IPS DF 19.7 (cell line): Measurements from ENCODE around the gene AMPD1.
A peak's percentile ranks its signal among the peaks of the same experiment; 100 is the strongest.

ENCODE experiments used
- DNase-seq: peaks from one replicate; pipeline ENCODE4 v3.0.0-alpha.2; 2013; ENCODE audit warnings: low read depth, low spot score

Gene AMPD1

DNA sequence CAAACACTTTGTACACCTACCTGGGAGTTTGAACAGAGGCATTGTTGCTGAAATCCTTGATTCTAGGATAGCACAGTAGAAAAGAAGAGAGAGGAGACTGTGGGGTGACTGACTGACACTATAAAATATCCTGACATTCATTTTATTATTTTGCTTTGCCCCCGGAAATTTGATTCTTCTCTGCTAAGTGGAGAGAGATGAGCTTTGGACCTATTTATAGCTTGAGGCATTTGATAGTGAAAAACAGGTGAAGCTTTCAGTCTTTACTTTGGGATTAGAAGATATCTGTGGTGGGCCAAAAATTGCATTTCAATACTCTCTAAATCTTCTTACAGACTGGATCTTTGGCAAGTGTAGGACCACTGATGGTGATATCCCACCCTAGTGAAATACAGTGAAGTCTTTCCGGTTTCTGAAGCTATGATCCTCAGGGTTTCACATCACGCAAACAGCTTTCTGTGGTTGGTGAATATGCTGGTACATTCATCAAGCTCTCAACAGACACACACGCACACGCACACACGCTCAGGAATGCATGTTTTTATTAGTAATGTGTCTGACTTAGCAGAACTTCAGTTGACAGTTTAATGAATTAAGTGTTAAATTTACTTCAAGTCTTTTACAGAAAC lies at the start of gene AMPD1:
Gene AMPD1, minus strand, starts transcription at position 117 of the 629 bp plus-strand sequence. Its CDS starts 75 bp downstream, at position 42.
- no peak for DNase-seq

DNA sequence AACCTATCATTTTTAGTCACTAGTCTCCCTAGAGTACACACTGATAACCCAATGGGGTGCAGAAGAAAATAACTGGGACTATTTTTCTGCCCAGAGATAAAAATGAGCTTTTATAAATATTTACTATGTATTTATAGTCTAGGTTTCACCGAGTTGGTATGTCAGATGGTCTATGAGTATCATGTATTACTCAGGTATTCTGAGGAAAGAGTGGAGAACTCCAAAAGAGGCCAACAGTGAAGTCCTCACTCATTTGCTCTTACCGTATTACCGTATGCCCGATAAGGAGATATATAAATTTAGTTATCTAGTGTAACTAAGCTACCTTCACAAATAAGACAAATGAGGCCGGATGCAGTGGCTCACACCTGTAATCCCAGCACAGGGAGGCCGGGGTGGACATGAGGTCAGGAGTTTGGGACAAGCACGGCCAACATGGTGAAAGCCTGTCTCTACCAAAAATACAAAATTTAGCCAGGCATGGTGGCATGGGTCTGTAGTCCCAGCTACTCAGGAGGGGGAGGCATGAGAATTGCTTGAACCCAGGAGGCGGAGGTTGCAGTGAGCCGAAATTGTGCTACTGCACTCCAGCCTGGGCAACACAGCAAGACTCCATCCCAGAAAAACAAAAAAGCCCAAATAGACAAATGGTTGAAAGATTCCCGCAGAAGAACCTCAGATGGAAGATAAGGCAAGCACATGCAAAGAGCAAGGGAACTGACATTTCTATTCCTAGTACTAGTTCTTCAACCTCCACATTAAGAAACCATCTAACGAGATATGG lies 46.8 kb upstream of the AMPD1 start:
- DNase-seq, result no peak

DNA sequence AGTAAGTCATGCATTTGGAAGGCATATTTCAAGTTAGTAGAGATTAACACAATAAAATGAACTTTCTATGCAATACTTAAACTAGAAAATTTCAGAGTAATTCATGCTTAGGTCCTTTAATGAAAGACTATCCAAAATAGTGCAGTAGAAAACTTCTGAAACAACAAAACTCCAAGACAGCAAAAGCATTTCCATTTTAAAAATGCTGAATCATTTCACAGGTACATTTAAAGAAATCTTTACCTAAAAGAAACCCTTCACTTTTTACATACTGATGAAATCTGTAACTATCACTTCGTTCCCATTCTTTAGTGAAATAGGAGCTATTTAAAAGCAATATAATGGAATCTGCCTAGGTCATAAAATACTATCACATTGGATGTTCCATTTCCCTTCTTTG lies 45.0 kb upstream of the AMPD1 start:
- DNase-seq, result no peak

DNA sequence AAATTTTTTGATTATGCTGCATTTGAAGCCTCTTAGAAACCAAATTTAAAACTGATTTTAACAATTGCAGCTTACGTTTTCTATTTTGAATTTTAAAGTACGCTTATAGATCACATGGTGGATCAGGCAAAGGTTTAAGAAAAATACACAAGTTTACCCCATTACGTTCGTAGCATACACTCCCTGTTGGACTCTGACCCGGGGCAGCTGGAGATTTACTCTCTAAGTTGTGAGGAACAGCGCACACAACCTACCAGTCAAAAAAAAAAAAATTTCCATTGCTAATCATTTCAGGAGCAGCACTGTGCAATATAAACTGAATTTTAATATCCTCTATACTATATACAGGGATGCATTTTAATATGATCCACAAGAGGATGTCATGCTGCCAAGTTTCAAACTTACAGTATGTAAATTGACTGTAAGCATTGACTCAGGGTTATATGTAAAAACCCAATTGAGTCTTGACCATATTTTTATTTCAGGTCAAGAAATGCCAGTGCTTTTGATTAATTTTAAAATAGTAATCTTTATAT lies 42.0 kb upstream of the AMPD1 start:
- no peak for DNase-seq

DNA sequence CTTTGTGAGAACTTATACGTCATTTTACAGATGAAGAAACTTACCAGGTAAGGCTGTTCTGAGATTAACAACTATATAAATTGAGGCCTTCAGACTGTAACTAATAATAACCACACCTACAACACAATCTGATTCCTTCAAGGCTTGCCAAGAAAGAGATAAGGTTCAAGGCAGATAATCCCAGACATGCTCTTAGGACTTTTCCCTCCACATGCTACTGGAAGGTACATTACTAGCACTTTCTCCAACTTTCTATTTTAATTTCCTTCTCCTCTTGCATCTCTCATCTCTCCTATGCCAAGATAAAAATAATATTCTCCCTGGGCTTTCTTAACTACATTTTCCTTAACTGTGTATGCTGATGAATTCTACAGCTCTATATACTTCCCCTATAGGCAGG lies 40.1 kb upstream of the AMPD1 start:
- DNase-seq, result no peak

DNA sequence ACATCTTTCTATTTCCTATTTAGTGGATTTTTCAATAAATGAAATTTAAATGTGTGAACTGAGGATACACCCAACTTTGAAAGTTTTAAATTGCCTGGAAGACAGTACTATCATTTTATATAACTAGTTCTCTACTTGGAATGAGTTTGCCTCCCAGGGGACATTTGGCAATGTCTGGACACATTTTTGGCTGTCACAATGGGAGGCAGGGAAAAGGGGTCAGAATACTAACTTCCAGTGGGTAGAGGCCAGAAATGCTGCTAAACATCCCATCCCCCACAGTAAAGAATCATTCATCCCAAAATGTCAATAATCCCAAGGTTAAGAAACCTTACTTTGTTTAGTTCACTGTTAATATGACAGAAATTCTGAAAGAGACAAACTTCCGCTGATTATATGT lies 34.4 kb upstream of the AMPD1 start:
- DNase-seq, result no peak

DNA sequence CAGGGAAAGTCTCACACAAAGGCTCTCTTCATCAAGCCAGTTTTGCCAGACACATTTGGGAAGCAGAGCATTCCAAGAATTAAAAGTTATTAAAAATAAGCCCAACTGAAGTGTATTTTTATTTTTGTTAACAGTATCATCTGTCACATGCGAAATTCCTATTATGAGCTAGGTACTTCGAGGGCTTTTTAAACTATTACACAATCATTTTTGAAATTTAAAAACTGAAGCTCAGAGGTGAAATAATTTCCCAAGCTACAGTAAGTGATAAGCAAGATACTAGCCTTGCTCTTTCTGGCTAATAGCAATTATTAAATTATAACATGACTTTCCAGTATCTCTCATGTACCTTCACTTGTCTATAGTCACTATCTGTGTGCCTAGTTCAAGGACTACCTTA lies 33.2 kb upstream of the AMPD1 start:
- DNase-seq, result no peak

DNA sequence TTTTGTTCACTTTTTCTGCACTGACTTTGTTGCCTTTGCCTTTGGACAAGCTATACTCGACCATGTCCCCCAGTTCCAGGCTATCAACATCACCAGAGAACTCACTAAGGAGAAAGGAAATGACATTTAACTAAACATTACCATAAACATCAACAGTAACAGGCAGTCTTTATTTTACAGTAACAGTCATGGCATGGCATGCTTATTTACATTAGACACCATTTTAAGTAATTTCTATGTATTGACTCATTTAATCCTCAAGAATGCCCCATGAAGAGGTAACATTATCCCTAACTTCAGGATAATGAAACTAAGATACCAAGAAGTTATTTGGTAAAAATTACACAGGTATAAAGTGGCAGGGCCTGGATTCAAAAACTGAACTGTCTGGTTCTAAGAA lies 29.9 kb upstream of the AMPD1 start:
- no peak for DNase-seq

DNA sequence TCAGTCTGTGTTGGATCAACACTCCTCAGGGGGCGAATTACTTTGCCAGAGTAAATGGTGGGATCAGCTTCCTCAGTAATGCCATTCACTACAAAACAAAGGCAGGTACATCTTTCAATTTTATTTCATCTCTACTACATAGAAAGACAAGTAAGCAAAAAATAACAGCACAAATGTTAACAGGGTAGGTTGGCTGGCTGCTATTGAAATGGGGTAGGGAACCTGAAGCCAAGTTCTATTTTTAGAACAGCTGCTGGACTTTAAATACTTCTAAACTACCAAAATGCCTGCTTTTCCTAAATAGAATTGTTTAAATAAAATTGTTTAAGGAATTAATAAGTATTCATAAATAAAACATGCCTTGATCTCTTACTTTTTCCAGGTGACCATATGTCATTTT lies 28.6 kb upstream of the AMPD1 start:
- no peak for DNase-seq

DNA sequence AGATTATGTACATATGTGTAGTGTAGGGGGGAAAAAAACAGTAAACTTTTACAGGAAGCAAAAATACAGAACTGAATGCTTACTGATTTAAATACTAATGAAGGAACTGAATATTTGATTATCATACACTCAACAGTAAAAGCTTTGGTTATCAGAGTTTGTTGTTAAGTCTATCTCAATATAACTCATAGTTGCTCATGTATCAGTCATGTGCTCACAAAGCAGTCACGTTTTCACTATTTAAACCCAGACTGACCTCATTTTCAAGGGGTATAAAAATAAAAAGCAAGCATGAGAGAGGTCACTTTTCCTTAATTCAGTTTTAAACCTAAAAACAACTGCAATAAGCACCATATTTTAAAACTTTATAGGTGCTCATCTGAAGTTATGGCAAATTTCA lies 28.1 kb upstream of the AMPD1 start:
- DNase-seq, result no peak

DNA sequence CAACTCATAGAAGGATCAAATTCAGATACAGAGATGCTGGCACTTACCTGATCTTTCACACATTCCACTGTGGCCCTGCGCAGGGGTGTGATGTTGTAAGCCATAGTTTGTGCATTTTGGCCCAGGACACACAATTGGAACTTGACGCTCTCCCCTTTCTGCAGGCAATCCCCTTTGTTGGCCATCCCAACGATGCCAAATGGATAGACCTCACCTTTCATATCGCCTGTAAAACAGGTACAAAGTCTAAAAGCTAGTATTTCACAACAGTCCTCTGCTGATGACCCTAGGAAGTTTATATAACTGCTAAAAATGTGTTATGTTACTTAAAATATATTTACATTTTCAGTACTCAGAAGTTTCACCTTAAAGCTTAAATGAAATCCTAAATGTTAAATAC lies 25.1 kb upstream of the AMPD1 start:
- DNase-seq, result no peak

DNA sequence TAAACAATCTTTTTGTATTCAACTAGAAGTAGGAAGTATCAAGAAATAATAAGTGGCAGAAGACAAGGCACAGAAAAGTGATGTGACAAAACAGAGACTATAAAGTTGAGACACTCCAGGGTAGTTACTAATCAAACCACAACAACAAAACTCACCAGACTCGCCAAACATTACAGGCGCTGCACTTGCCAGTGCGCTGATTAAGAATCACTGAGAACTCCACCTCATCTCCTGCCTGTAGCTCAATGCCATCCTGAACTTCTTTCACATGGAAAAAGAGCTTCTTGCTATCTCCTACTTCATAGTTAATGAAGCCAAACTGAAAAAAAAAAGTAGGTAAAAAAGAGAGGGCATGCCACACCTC lies 24.1 kb upstream of the AMPD1 start:
- DNase-seq, result no peak

DNA sequence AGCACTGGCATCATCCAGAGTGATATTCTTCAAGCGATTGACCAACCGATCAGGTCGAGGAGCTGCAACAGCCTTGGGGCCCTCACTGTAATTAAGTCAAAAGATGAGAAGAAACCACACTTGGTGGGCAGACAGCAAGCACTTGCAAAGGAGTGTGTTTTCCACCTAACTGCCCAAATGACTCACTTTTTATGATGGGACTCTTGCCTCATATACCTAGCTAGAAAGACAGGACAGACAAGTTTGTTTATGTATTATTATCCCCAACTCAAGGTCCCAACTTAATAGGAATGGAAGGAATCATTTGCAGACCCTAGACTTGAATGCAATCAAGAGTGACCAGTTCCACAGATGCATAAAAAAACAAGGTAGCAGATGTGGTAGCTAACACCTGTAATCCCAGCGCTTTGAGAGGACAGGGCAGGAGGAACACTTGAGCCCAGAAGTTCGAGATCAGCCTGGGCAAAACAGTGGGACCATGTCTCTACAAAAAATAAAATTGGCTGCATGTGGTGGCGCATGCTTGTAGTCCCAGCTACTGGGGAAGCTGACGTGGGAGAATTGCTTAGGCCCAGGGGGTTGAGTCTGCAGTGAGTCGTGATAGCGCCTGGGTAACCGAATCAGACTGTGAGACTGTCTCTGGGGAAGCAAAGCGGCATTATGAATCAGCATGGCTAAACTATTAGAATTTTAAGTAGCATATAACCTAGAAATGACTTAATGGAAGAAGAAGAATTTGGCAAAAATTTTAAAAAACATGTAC lies 23.5 kb upstream of the AMPD1 start:
- DNase-seq, result no peak

DNA sequence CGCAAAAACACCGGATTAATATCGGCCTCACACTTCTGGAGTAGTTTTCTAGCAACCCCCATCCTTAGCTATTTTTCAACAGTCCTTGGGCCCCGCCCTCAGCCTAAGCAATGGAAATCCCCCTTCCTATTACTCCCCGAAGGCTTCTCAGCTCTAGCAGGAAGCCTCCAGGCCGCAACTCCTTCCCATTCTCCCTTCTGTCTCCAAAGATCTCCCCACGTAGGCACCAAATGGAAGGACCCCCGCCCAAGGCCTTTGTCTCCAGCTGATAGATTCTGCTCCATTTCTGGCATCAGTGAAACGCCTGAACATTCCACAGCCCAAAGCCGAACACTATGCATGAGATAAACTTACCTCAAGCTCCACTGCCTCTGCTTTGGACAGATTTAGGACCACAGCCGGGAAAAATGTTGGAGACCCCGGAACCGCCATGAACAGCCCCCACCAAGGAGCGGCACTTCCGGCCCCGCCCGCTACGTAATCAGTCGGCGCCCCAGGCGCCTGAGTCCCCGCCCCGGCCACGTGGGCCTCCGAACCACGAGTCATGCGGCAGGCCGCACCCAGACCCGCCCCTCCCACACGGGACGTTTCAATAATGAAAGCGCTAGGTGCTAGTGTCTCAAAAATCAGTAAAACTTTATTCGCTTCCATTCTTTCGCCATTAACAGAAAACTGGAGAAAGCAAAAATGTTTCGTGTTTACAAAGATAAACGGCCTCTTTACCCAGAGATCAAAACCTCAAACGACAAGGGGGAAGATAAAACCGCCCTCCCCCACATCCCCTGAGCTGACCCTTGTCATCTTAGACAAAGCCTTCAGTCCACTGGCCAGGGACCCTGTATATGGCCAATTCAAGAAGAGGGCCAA lies 21.2 kb upstream of the AMPD1 start, which contains the start of gene NRAS:
Gene NRAS, minus strand, starts transcription at position 468 of the 867 bp plus-strand sequence. CDS start 611 bp downstream, outside the sequence.
- peak; percentile 47 for DNase-seq

DNA sequence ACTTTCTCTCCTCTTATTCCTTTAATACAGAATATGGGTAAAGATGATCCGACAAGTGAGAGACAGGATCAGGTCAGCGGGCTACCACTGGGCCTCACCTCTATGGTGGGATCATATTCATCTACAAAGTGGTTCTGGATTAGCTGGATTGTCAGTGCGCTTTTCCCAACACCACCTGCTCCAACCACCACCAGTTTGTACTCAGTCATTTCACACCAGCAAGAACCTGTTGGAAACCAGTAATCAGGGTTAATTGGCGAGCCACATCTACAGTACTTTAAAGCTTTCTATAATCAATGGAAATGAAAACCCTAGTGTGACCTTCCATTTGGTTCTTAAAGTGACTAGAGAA lies 20.6 kb upstream of the AMPD1 start:
- DNase-seq, result no peak

DNA sequence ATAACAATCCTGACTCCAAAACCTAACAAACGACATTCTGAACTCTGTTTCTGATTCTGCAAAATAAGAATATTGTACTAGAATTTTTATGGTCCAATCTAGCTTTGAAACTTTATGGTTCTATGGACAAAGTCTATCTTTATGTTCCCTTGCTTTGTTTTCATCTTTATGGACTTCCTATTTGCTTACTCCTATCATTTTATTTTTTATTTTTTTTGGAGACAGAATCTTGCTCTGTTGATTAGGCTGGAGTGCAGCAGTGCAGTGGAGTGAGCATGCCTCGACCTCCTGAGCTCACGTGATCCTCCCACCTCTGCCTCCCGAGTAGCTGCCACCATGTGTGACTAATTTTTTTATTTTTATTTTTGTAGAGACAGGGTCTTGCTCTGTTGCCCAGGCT lies 17.6 kb upstream of the AMPD1 start:
- DNase-seq, result no peak

DNA sequence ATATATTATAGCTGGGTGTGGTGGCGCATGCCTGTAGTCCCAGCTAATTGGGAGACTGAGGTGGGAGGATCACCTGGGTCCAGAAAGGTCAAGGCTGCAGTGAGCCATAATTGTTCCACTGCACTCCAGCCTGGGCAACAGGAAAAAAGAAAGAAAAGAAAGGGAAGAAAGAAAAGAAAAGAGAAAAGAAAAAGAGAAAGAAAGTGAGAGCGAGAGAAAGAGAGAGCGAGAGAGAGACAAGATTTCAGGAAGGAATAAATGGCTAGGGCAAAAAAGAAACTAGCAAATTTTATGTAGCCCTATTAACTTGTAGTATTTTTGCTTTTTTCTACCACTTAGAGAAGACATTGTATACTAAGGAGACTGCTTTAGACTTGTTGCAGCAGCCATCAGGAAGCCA lies 15.0 kb upstream of the AMPD1 start:
- no peak for DNase-seq

DNA sequence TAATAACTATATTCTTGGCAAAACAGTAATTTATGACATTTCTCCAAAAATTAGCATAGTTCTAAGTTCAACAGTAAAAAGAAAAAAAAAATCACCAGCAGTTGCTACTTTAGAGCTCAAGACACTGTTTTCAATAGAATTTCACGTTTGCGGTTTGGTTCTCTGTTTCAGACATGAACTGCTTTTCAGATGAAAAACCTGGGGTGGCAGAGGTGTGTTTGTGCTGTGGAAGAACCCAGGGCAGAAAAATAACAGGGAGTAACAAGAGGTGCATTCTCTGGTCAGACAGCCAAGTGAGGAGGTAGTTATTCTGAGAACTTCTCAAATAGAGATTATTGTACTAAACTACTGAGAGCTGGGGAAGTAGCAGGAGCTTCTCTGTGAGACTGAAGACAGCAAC lies 12.3 kb upstream of the AMPD1 start:
- DNase-seq, result no peak

DNA sequence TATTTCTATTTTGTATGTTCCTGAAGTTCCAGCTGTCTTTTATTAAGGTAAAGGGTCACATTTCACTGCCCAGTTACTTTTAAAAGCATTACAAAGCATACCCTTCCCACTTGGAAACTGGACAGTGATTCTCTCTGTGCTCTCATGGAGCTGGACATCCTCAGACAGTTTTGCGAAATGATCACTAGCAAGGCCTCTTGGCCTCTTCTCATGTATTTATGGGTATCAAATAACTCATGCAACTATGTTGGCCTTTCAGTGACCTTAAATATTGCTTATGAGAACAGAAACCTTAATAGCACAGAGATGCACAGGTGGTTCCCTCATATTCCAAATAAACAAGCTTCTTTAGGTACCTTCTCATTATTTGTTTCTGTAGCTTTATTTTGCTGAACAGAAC lies 7.9 kb upstream of the AMPD1 start:
- DNase-seq, result no peak

DNA sequence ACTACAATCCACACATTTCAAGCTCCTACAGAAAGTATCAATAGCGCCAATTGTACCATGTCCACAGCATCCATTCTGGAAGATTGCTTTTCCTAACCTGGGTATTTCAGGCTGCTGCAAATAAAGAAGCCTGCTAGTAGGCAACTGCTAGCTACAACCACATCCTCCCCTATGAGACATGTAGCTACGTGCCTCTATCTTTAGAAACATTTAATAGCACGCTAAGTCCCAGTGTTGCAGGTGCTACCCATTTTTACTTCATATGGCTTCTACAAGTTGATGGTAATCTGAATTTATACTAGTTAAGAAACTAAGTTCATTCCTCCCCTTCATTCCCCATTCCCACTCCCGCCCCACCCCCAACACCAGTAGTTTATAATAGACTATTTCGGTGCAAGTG lies 7.4 kb upstream of the AMPD1 start:
- no peak for DNase-seq

DNA sequence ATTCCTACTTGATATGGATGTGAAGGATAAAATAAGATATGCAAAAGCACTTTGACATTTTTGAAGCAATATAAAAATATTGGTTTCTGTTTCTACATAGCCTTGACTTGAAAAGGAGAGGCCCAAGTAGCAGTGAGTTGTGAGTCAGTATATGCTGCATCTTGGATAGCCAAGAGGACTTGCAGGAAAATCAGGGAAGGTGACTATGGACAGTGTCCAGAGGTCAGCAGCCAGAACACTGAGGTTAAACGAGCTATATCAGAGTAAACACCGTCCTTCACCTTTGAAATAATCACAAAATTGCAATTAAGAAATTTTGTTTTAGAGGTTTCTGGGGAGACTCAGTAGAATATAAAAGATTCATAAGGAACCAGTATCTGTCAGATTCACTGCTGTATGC lies 6.6 kb upstream of the AMPD1 start:
- no peak for DNase-seq
